AG04450 (cell line): ENCODE measurements around the gene TRMT61B. TPM values are rescaled to one million over a fixed set of nuclear protein-coding genes. Genes with fewer than 3 reads are reported as not detected.
A peak's percentile ranks its signal among the peaks of the same experiment; 100 is the strongest.

Experiments used
- CTCF ChIA-PET: fragments of 300-600, 350-600 bp; formaldehyde crosslinking; extraction: SDS; loops from one replicate; lab custom pipeline; 2022; ENCODE audit warnings: antibody characterized with exemption, inconsistent platforms; lab: Charles Lee
- POLR2A ChIA-PET: fragments of 350-600 bp; formaldehyde crosslinking; extraction: SDS; loops from one replicate; lab custom pipeline; 2021; ENCODE audit warnings: antibody characterized with exemption, inconsistent platforms; lab: Yijun Ruan, JAX
- DNase-seq: peaks from one replicate; pipeline ENCODE4 v3.0.0-alpha.2; 2011; ENCODE audit warnings: low read depth, low spot score
- H3K27ac ChIP-seq: one replicate; pipeline ENCODE4 v1.5.1; 2012; ENCODE audit warnings: low read depth, low read length, control low read depth
- H3K27me3 ChIP-seq: one replicate; pipeline ENCODE4 v1.6.0; 2012; ENCODE audit warnings: low read length; ENCODE audit not compliant: control insufficient read depth, insufficient read depth
- H3K4me3 ChIP-seq: 2 replicates; pipeline ENCODE4 v1.5.1; 2011; ENCODE audit warnings: mild to moderate bottlenecking, low read depth, low read length, control low read depth
- H3K9me3 ChIP-seq: 2 replicates; pipeline ENCODE4 v1.5.1; 2012; ENCODE audit warnings: low read length; ENCODE audit not compliant: control insufficient read depth, insufficient read depth
- CTCF ChIP-seq: IDR thresholded peaks from 2 replicates; pipeline ENCODE4 v1.5.1; 2011; ENCODE audit warnings: low read depth, low read length, control low read depth, inconsistent platforms
- polyA plus RNA-seq: library from polyadenylated mRNA; depleted of rRNA; stranded (reverse); fragments of >200 nt; gene quantifications from 2 replicates; pipeline ENCODE4 v1.2.3, GENCODE V29; 2011

The TRMT61B gene
- polyA plus RNA-seq, 1 experiment: 16.8 TPM

GRCh38 chr2:28871620-28872019 lies 1.5 kb upstream of the TRMT61B start:
- H3K4me3 ChIP-seq: no peak overlapping the region
- H3K27ac ChIP-seq: no peak overlapping the region
- H3K27me3 ChIP-seq: peaks cover 7% of the 10 kb centered on the region
- ChIA-PET POLR2A (no interaction called here), CTCF (no interaction called here)
- no peak for DNase-seq
- TF ChIP-seq CTCF: no peak
- H3K9me3 ChIP-seq: no peaks in the 10 kb centered on the region

GRCh38 chr2:28869494-28870145 lies 489 bp downstream of the TRMT61B start:
- CTCF ChIA-PET: interaction anchor here (0.8 to 1.1 kb wide), 3 partner anchors 20 to 303 kb away, joined by 3 to 5 read pairs (median 3); no protein-coding TSS in a partner anchor
- peaks cover under 1% of the 10 kb centered on the region for H3K27me3 ChIP-seq
- POLR2A ChIA-PET: interaction anchor here (0.7 to 2.2 kb wide), 2 partner anchors 25 to 261 kb away, joined by 3 to 21 read pairs; partner anchors contain the start of gene WDR43

GRCh38 chr2:28868611-28869010 lies 1.5 kb downstream of the TRMT61B start:
- Histone ChIP-seq H3K27me3 (no peaks in the 10 kb centered on the region), H3K9me3 (no peaks in the 10 kb centered on the region), H3K27ac (no peak overlapping the region), H3K4me3 (peak overlapping the region; percentile 89)
- DNase-seq: no peak
- TF ChIP-seq CTCF: no peak
- POLR2A ChIA-PET: interaction anchor here (2.2 kb wide), 1 partner anchor 26 kb away, joined by 21 read pairs; the partner anchor contains the start of gene WDR43
- CTCF ChIA-PET: interaction anchor here (1.1 kb wide), 1 partner anchor 302 kb away, joined by 3 read pairs; no protein-coding TSS in a partner anchor

More at GRCh38 chr2:28869494-28870145, 489 bp downstream of the TRMT61B start:
- Histone ChIP-seq H3K27ac (peak overlapping the region; percentile 65), H3K4me3 (peak overlapping the region; percentile 89), H3K9me3 (no peaks in the 10 kb centered on the region)
- no peak for TF ChIP-seq CTCF
- no peak for DNase-seq

- TF ChIP-seq CTCF: no peak
Measured at GRCh38 chr2:28855977-28856376, 14.1 kb downstream of the TRMT61B start.

GRCh38 chr2:28855193-28855592 lies 14.9 kb downstream of the TRMT61B start:
- H3K9me3 ChIP-seq: no peaks in the 10 kb centered on the region
- ChIA-PET POLR2A (interaction anchor here (0.5 kb wide), 1 partner anchor 321 kb away, joined by 3 read pairs; no protein-coding TSS in a partner anchor), CTCF (no interaction called here)
- H3K27me3 ChIP-seq: no peaks in the 10 kb centered on the region
- DNase-seq: no peak
- no peak for TF ChIP-seq CTCF
- no peak overlapping the region for H3K4me3 ChIP-seq
- no peak overlapping the region for H3K27ac ChIP-seq

More at GRCh38 chr2:28855977-28856376, 14.1 kb downstream of the TRMT61B start:
- no peak for DNase-seq
- H3K27ac ChIP-seq: no peak overlapping the region
- ChIA-PET CTCF (no interaction called here), POLR2A (no interaction called here)
- H3K27me3 ChIP-seq: no peaks in the 10 kb centered on the region
- H3K4me3 ChIP-seq: no peak overlapping the region
- no peaks in the 10 kb centered on the region for H3K9me3 ChIP-seq
